ENCODE data around the gene POU2AF3.
A peak's percentile ranks its signal among the peaks of the same experiment; 100 is the strongest.
"Not testable (repeated sequence)": the region's sequence is repeated elsewhere in the genome, so short reads cannot be mapped to it uniquely, and the experiment has no call there.

The POU2AF3 gene

DNA sequence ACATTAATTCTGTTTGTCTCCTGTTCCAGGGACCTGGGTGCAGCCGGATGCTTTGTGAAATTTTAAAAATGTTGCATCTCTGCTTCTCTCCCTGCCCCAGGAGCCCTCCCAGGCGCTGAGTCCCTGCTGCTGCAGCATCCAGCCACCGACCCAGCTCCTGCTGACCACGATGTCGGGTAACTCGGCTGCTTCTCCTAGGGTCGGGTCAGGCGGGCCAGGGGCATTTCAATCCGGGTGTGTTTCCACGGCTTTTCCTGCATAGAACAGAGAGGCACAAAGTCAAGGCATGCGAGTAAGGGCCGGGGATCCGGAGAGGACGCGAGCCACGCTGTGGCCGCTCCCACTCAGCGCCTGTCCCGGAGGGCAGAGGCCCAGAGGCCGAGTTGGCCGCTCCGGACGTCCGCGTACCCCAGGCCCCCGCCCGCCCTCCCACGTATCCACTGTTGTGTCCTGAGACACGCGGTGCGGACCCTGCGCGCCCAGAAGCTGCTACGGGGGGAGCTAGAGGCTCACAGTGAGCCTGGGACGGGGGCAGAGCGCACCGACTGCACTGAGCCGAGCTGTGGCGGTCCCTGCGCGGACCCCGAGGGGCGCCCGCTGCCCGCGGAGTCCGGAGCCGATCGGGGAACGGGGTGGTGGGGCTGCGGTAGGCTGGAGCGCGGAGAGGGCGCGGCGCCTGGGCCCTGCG is at the start of gene POU2AF3:
TSS of gene POU2AF3 (plus strand) at position 134 of the 688 bp plus-strand sequence. CDS start at position 170, 36 bp downstream.
- DNase-seq (ENCODE audit: low read depth) = no peak

- DNase-seq (ENCODE audit: low read depth) = no peak
Observed at GRCh38 chr11:111250936-111251335, 47.4 kb upstream of the POU2AF3 start.

DNA sequence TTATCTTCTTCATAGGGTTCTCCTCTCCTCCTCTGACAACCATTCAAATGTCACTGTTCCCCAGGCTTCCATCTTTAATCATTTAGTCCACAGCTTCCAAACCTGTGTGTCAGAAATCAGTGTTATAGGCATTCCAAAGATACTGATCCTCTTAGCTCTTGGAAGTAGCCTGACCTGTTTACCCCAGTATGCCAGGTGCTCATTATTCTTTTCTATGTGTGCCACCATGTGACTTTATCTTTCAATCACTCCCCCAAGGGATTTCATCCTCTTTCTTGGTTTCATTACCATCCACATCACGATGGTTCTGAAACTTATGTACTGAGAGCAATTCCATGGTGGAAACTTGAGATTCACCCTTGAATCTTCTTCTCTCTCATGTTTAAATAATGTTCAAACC is 45.2 kb upstream of the POU2AF3 start:
- DNase-seq (ENCODE audit: low read depth) = no peak

DNA sequence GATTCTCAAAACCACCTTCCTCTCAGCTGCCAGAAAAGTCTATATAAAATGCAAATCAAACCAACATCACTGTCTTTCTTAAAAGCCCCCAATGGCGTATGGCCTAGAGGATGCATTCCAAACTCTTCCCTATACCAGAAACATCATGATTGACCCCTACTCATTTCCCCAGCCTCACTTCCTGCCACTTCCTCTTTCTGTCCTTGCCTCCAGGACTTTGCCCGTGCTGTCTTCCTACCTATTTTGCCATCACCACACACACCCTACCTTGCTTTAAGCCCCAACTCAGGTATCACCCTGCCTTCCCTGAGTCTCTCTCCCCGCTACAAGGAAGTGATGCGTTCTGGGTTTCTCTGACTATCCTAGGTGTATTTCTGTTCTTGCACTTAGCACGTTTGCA is 44.7 kb upstream of the POU2AF3 start:
- no peak for DNase-seq (ENCODE audit: low read depth)

DNA sequence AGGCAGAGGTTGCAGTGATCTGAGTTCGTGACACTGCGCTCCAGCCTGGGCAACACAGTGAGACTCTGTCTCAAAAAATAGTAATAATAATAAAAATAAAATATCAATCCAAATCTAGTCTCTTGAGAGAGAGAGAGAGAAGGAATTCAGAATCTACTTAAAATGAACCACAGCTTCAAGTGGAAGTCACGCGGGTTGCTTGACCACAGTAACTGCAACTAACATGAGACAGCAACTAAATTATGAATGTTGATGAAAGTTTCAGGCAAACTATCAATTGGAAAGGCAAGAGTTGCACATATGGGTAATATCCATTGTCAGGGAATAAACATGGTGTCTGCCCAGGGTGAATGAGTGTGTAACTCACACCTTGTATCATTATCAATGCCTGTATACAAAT is 40.3 kb upstream of the POU2AF3 start:
- no peak for DNase-seq (ENCODE audit: low read depth)

DNA sequence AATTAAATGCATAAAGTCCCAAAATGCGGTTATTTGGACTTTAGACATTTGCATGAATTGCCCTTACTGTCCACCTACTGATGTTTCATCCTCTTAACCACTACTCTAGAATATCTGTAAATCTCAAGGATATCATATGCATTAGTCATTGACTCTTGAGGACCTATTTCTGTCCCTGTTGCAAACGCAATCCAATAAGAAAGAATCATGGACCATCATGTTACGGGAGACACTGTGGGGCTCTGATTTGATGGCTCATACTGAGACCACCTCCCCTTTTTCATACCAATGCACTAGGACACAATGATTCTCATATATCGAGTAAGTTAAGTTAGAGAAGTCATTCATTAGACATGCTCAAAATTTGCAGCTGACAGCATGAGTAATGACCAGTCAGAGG is 38.5 kb upstream of the POU2AF3 start:
- DNase-seq (ENCODE audit: low read depth) = peak; percentile 2

GRCh38 chr11:111260811-111261210 is 37.5 kb upstream of the POU2AF3 start:
- no peak for DNase-seq (ENCODE audit: low read depth)

DNA sequence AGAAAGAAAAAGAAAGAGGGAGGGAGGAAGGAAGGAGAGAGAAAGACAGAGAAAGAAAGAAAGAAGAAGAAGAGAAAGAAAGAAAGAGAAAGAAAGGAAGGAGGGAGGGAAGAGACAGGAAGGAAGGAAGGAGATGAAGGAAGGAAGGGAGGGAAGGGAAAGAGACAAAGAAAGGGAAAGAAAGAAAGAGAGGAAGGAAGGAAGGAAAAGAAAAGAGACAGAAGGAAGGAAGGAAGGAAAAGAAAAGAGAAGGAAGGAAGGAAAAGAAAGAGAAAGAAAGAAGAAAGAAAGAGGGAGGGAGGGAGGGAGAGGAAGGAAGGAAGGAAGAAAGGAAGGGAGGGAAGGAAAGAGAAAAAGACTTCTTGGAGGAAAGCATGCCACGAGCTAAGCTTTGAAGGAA is 33.7 kb upstream of the POU2AF3 start:
- no peak for DNase-seq (ENCODE audit: low read depth)

DNA sequence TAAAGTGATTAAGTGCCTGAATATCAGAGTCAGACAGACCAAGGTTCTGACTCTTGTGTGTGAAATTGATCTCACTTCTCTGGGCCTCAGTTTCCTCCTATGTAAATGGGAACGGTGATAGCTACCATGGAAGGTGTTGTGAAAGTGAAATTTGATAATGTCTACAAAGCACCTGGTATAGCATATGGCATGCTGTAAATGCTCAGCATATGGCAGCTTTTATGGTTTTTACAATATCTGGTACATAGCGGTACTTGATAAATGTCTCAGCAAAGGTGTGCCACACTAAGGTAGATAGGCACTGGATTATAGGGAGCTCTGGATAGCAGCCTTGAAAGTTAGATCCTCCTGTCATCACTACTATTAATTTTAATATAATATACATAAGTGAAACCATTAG is 32.9 kb upstream of the POU2AF3 start:
- DNase-seq (ENCODE audit: low read depth) = no peak

- DNase-seq (ENCODE audit: low read depth) = not testable (repeated sequence)
Observed at GRCh38 chr11:111268303-111268702, 30.0 kb upstream of the POU2AF3 start.

DNA sequence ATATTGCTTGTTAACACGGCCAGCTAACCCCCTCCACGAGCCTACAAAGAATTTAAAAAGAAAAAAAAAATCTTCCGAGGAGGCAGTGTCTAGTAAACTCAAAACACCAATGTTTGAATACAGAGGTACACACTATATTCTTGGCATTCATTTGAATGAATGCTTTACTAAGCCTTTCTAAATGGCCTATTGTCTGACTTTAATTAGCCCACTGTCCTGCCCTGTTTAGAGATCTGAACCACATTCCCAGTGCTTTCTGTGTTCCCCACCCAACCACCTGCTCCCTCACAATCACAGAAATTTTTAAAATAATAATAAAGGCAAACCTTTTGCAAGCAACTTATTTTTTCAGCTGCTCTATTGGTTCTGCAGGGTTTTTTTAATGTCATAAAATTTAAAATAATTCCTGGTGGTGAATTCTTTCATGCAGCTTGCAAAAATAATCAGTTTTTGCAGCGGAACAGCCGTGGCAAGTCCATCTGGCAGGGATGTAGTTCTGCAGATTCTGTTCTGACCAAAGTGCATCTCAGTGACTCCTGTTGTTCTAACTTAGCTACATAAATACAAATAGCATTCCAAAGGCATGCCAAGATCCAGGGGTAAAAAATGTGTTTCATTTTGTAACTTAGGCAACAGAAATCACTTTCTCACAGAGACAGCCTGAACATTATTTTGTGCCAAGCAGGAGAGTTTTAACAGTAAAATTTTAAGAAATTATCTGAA is 29.0 kb upstream of the POU2AF3 start:
- DNase-seq (ENCODE audit: low read depth) = no peak

- no peak for DNase-seq (ENCODE audit: low read depth)
Observed at GRCh38 chr11:111272420-111272819, 25.9 kb upstream of the POU2AF3 start.

- DNase-seq (ENCODE audit: low read depth) = no peak
Observed at GRCh38 chr11:111282562-111283075, 15.7 kb upstream of the POU2AF3 start.

GRCh38 chr11:111283945-111284481 is 14.3 kb upstream of the POU2AF3 start:
- DNase-seq (ENCODE audit: low read depth) = no peak

DNA sequence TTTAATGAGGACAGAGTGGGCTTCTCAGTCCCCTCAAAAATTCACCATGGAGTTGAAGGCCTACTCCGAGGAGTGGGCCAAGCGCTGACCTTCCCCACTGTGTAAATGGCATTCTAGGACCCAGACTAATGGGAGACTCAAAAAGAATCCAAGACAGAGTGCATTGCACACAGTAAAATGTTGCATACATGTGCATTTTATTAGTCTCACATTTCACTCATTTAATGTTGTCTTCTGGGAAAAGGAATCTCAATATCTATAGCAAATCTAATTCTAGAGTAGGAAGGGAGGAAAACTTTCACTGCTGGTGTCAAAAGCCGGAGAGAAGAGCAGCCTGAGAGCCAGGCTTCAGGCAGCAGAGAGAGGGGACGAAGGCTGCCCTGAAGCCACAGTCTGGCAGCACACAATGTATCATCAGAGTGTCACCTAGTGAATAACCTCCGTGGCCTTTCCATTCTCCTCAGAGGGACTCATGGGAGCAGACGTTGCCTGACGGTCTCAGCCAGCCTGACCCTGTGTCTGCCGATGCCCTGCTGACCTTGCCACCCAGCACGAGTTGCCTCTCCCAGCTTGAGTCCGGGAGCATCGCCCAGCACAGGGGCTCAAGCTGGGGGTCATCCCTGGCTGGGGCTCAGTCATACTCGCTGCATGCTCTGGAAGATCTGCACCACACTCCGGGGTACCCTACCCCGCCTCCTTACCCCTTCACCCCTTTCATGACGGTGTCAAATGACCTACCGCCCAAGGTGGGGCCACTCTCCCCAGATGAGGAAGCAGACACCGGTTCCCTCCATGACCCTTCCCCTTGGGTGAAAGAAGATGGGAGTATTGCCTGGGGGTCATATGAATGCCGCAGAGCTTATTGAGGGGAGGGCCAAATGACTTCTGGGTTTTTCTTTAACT is 12.9 kb upstream of the POU2AF3 start:
- DNase-seq (ENCODE audit: low read depth) = no peak

DNA sequence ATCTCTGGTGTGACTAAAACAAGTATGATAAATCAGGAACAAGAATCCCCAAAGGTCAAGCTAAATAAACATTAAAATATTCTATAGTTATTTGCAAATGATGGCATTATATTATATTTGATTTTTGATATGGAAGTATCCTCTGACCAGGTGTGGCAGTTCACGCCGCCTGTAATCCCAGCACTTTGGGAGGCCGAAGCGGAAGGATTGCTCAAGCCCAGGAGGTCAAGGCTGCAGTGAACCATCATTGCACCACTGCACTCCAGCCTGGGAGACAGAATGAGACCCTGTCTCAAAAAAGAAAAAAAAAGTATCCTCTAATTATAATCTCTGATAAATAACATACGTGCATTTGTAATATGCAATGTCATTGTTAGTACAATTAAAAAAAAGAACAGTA is 6.6 kb upstream of the POU2AF3 start:
- DNase-seq (ENCODE audit: low read depth) = no peak

DNA sequence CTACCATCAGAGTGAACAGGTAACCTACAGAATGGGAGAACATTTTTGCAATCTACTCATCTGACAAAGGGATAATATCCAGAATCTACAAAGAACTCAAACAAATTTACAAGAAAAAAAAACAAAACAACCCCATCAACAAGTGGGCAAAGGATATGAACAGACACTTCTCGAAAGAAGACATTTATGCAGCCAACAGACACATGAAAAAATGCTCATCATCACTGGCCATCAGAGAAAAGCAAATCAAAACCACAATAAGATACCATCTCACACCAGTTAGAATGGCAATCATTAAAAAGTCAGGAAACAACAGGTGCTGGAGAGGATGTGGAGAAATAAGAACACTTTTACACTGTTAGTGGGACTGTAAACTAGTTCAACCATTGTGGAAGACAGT is 5.9 kb upstream of the POU2AF3 start:
- DNase-seq (ENCODE audit: low read depth) = not testable (repeated sequence)

GRCh38 chr11:111296196-111296595 is 2.1 kb upstream of the POU2AF3 start:
- DNase-seq (ENCODE audit: low read depth) = no peak

DNA sequence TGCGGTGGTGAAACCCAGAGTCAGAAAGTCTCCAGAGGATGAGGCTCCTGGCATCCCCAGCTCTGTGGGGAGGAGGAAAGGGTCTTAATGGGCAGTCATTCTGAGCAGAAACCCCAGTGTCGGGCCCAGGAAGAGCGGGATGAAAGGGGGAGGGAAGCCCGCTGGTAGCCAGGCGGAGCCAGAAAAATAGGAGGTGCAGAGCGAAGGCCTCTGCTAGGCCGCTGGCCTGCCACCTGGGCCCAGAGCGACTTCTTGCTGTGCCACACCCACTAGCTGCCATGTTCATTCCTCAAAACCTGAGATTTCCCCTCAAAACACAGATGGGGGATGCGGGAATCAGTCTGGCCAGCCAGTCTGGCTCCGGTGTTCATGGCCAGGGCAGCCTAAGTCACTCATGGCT is 650 bp upstream of the POU2AF3 start:
- no peak for DNase-seq (ENCODE audit: low read depth)

DNA sequence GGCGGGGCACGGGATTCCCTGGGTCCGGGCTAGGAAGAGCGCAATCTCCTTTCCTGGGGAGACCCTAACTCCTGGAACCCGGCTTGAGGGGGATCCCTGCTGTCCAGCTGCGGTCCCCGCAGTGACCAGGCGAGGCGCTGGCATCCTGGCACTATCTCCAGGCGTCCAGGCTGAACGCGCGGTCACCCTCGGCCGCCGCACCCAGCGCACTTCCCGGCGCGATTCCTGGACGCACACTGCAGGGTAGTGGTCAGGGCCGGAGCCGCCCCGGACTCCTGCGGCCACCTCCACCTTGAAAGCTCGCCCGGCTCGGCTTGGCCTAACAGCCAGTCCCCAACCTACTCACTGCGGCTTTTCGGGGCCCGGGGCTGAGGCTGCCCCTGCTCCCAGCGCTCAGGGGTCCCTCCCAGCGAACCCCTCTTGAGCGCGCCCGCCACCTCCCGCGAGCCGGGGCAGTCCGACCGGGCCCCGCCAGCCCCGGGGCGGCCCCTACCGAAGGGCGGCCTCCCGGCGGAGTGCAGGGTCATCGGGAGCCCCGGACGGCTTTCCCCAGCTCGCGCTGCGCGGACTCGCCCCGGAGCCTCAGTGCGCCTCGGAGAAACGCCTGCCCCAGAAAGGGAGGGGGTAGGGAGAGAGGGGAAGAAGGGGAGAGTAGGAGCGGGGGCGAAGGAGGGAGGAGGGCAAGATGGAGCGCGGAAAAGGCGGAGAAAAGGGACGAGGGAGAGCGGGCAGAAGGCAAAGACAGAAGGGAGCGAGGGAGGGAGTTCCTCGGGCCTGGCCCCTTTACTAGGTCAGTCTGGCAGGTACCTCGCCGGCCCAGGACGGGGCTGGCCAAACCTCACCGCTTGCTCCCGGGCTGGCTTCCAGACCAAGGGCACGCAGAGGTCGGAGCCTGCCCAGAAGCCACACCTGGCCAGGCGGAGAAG is 1.0 kb downstream of the POU2AF3 start:
- no peak for DNase-seq (ENCODE audit: low read depth)

GRCh38 chr11:111300569-111300968 is 2.2 kb downstream of the POU2AF3 start:
- no peak for DNase-seq (ENCODE audit: low read depth)

Measured in HS-27A (cell line).